ENCODE measurements around the gene MLST8. TPM values are rescaled to one million over a fixed set of nuclear protein-coding genes. Genes with fewer than 3 reads are reported as not detected.

MLST8 gene
- total and polyA plus RNA-seq, 4 donors, result 11.1 to 26.7 (median 20.2) TPM

DNA sequence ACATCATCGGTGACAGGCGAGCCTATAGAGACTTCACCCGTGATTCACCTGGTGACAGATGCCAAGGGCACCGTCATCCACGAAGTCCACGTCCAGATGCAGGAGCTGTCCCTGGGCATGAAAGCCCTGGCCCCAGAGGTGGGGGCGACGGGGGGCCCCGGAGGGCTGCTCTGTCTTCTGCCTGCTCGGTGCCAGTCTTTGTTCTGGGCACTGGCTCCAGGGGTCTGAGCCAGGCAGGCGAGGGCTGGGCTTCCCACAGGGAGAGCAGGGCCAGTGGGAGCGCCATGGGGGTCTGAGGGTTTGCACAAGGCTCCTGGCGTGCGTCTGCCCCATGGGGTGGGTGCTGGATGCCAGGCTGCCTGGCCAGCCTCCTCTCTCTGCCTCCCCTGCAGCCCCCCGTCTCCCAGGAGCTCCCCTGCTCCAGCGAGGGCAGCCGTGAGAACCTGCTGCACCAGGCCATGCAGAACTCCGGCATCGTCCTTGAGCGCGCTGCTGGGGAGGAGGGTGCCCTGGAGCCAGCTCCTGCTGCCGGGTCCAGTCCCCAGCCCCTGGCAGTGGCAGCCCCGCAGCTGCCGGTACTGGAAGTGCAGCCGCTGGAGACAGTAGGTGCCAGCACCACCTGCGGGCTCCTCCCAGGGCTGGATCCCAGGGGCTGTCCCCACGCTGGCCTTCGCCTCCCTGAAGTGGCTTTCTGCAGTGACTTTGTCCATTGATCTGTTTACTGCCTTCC lies 28.0 kb downstream of the MLST8 start:
- no peak for DNase-seq (ENCODE audit: low spot score)
- Histone ChIP-seq H3K36me3 (ENCODE audit: control insufficient read depth in 4 of 4, insufficient read depth in 3 of 4, low read depth in 1 of 4, low read length in 3 of 4) (peaks cover 0 to 60% (median 30%) of the 10 kb centered on the region in 4 donors), H3K27ac (ENCODE audit: low read depth in 1 of 2, low read length in 2 of 2) (no peak overlapping the region), H3K9ac (ENCODE audit: low read depth in 1 of 2, low read length in 2 of 2) (no peak overlapping the region), H3K9me3 (ENCODE audit: control insufficient read depth in 4 of 4, low read length in 3 of 4) (no peaks in the 10 kb centered on the region), H3K4me1 (ENCODE audit: control insufficient read depth in 4 of 4, insufficient read depth in 4 of 4, low read length in 3 of 4) (peaks cover 0 to 14% (median 11%) of the 10 kb centered on the region in 4 donors), H3K4me3 (ENCODE audit: low read depth in 1 of 3, low read length in 3 of 3) (no peak overlapping the region), H3K27me3 (ENCODE audit: control insufficient read depth in 4 of 4, insufficient read depth in 4 of 4, low read length in 3 of 4) (no peaks in the 10 kb centered on the region)
- TF ChIP-seq HNF4A (conservative IDR thresholded peaks at IDR 0.05) (no peak), RAD21 (IDR thresholded peaks at IDR 0.05) (no peak), HNF4G (IDR thresholded peaks at IDR 0.05) (no peak), FOXA2 (IDR thresholded peaks at IDR 0.05) (no peak)
- WGBS, result 96% methylated on average over 28 of the region's 28 CpGs

DNA sequence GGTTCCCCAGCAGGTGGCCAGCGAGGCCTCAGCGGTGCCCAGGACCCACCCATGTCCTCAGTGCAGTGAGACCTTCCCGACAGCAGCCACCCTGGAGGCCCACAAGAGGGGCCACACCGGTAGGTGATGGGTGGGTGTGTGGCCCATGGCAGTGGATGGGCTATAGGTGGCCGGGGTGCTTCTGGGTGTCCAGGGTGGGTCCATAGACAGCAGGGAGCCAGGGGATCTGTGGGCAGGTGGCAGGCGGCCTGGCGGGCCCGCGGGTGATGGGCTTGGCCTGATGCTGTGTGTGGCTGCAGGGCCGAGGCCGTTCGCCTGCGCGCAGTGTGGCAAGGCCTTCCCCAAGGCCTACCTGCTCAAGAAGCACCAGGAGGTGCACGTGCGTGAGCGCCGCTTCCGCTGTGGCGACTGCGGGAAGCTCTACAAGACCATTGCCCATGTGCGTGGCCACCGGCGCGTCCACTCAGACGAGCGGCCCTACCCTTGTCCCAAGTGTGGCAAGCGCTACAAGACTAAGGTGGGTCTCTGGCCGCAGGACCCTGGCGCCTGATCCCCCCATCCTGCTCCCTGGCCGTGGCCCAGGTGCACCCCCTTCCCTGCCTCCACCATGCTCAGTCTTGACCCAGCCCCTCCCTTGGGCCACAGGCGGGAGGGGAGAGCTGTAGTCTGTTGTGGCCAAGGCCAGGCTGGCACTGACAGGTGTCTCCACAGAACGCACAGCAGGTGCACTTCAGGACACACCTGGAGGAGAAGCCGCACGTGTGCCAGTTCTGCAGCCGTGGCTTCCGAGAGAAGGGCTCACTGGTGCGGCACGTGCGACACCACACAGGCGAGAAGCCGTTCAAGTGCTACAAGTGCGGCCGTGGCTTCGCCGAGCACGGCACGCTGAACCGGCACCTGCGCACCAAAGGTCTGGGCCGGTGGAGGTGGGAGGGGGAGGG lies 28.9 kb downstream of the MLST8 start:
- no peak for DNase-seq (ENCODE audit: low spot score)
- H3K9ac ChIP-seq (ENCODE audit: low read depth in 1 of 2, low read length in 2 of 2), result no peak overlapping the region
- peaks cover 0 to 14% (median 11%) of the 10 kb centered on the region in 4 donors for H3K4me1 ChIP-seq (ENCODE audit: control insufficient read depth in 4 of 4, insufficient read depth in 4 of 4, low read length in 3 of 4)
- H3K27me3 ChIP-seq (ENCODE audit: control insufficient read depth in 4 of 4, insufficient read depth in 4 of 4, low read length in 3 of 4), result no peaks in the 10 kb centered on the region
- peaks cover 0 to 54% (median 29%) of the 10 kb centered on the region in 4 donors for H3K36me3 ChIP-seq (ENCODE audit: control insufficient read depth in 4 of 4, insufficient read depth in 3 of 4, low read depth in 1 of 4, low read length in 3 of 4)
- no peak overlapping the region for H3K27ac ChIP-seq (ENCODE audit: low read depth in 1 of 2, low read length in 2 of 2)
- 95% methylated on average over 51 of the region's 51 CpGs for WGBS
- H3K9me3 ChIP-seq (ENCODE audit: control insufficient read depth in 4 of 4, low read length in 3 of 4), result no peaks in the 10 kb centered on the region
- TF ChIP-seq, protein P1, sequence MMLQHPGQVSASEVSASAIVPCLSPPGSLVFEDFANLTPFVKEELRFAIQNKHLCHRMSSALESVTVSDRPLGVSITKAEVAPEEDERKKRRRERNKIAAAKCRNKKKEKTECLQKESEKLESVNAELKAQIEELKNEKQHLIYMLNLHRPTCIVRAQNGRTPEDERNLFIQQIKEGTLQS (IDR thresholded peaks at IDR 0.05), result no peak
- TF ChIP-seq FOXA1 (IDR thresholded peaks at IDR 0.05), result no peak
- TF ChIP-seq SP1 (IDR thresholded peaks at IDR 0.05), result no peak
- TF ChIP-seq, protein P2, sequence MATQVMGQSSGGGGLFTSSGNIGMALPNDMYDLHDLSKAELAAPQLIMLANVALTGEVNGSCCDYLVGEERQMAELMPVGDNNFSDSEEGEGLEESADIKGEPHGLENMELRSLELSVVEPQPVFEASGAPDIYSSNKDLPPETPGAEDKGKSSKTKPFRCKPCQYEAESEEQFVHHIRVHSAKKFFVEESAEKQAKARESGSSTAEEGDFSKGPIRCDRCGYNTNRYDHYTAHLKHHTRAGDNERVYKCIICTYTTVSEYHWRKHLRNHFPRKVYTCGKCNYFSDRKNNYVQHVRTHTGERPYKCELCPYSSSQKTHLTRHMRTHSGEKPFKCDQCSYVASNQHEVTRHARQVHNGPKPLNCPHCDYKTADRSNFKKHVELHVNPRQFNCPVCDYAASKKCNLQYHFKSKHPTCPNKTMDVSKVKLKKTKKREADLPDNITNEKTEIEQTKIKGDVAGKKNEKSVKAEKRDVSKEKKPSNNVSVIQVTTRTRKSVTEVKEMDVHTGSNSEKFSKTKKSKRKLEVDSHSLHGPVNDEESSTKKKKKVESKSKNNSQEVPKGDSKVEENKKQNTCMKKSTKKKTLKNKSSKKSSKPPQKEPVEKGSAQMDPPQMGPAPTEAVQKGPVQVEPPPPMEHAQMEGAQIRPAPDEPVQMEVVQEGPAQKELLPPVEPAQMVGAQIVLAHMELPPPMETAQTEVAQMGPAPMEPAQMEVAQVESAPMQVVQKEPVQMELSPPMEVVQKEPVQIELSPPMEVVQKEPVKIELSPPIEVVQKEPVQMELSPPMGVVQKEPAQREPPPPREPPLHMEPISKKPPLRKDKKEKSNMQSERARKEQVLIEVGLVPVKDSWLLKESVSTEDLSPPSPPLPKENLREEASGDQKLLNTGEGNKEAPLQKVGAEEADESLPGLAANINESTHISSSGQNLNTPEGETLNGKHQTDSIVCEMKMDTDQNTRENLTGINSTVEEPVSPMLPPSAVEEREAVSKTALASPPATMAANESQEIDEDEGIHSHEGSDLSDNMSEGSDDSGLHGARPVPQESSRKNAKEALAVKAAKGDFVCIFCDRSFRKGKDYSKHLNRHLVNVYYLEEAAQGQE (IDR thresholded peaks at IDR 0.05), result no peak
- TF ChIP-seq HNF4G (IDR thresholded peaks at IDR 0.05), result no peak
- TF ChIP-seq RAD21 (IDR thresholded peaks at IDR 0.05), result no peak
- TF ChIP-seq EGR1 (IDR thresholded peaks at IDR 0.05; ENCODE audit: low read depth in 2 of 2), result no peak
- TF ChIP-seq, protein P3, sequence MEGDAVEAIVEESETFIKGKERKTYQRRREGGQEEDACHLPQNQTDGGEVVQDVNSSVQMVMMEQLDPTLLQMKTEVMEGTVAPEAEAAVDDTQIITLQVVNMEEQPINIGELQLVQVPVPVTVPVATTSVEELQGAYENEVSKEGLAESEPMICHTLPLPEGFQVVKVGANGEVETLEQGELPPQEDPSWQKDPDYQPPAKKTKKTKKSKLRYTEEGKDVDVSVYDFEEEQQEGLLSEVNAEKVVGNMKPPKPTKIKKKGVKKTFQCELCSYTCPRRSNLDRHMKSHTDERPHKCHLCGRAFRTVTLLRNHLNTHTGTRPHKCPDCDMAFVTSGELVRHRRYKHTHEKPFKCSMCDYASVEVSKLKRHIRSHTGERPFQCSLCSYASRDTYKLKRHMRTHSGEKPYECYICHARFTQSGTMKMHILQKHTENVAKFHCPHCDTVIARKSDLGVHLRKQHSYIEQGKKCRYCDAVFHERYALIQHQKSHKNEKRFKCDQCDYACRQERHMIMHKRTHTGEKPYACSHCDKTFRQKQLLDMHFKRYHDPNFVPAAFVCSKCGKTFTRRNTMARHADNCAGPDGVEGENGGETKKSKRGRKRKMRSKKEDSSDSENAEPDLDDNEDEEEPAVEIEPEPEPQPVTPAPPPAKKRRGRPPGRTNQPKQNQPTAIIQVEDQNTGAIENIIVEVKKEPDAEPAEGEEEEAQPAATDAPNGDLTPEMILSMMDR (IDR thresholded peaks at IDR 0.05; ENCODE audit: low read depth, low read length, missing input control), result no peak
- no peak for TF ChIP-seq RXRA (IDR thresholded peaks at IDR 0.05)
- no peak for TF ChIP-seq NR2F2 (IDR thresholded peaks at IDR 0.05)
- TF ChIP-seq, protein P4, sequence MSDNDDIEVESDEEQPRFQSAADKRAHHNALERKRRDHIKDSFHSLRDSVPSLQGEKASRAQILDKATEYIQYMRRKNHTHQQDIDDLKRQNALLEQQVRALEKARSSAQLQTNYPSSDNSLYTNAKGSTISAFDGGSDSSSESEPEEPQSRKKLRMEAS (IDR thresholded peaks at IDR 0.05), result no peak
- TF ChIP-seq JUND (IDR thresholded peaks at IDR 0.05), result no peak
- no peak for TF ChIP-seq TAF1 (conservative IDR thresholded peaks at IDR 0.05)
- H3K4me3 ChIP-seq (ENCODE audit: low read depth in 1 of 3, low read length in 3 of 3), result no peak overlapping the region

All from liver (tissue), 9 donors.